NCI-H345 treated with DMSO at 0.1 percent for 48 hours (cell line): ENCODE data around the gene MAPK8IP2.

ENCODE experiments used
- DNase-seq: peaks from one replicate; lab custom pipeline; 2025; ENCODE audit not compliant: unreplicated experiment; lab: John Stamatoyannopoulos, UW

MAPK8IP2 gene

DNA sequence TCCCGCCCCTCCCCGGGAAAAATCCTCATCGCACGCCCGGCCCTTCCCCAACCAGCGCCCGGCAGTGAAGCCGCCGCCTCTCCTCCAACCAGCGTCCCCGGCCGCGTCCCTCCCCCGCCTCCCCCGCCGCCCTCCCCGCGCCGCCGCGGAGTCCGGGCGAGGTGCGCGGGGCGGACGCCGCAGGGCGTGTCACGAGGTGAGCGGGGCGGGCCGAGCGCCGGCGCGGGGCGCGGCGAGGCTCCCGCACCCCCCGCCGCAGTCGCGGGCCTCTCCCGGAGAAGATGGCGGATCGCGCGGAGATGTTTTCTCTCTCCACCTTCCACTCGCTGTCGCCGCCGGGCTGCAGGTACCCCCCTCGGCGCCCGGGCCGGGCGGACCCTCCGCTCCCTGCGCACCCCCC, at the start of gene MAPK8IP2:
Gene MAPK8IP2 (plus strand): TSS at position 256 of the 400 bp plus-strand sequence. CDS start 26 bp downstream, at position 282.
- DNase-seq: no peak

DNA sequence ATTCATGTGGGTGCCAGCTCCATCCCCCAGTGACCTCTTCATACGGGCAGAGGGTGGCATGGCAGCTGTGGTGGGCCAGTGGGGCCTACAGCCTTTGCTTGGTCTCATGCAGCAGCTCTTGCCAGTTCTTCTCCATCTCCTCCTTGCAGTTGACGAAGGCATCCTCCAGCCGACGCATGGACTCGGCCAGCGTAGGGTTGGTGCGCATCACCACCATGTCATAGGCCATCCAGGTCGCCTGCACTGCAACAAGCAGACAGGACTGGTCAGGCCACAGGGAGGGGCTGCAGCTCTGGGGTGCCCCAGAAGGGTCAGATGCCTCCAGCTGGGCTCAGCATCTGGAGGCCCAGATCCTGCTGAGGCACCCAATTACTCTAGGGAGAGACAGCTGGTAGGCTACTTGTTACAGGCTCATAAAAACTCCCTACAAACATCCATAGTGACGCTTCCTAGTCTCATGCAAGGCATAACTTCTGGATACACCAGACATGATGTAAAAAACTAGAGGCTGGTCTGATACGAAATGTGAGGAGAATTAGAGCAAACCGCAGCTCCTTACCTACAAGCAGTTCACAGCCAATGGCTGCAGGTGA, 49.3 kb upstream of the MAPK8IP2 start:
- no peak for DNase-seq

DNA sequence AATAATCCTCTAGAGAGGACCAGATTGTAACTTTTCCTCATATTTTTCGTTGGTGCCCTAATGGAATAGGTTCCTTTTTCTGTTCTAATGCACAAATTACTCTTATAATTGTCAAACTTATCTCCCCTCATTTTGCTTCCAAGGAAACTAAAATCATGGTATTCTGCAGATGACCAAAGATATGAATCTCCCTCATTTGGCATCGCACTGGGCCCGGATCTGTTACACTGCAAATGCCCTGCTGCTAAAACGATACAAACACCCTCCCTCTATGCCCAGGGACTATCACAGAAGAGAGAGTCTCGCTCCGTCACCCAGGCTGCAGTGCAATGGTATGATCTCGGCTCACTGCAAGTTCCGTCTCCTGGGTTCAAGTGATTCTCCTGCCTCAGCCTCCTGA, 47.3 kb upstream of the MAPK8IP2 start:
- DNase-seq: no peak

DNA sequence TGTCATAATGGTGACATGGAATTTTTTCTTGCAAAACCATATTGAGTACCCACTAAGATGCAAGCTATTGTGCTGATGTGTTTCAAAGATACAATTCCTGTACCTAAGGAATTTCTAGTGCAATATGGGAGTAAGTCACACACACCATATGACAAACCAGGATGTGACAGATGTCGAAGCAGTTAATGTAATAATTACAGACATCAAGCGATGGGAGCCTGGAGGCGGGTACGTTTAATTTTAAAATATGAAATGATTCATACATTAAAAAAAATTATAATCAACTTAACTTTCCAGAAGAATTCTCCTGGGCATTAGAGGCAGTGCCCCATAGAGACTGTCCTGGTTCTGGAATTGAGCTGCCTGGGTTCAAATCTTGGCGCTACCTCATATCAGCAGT, 43.9 kb upstream of the MAPK8IP2 start:
- no peak for DNase-seq

DNA sequence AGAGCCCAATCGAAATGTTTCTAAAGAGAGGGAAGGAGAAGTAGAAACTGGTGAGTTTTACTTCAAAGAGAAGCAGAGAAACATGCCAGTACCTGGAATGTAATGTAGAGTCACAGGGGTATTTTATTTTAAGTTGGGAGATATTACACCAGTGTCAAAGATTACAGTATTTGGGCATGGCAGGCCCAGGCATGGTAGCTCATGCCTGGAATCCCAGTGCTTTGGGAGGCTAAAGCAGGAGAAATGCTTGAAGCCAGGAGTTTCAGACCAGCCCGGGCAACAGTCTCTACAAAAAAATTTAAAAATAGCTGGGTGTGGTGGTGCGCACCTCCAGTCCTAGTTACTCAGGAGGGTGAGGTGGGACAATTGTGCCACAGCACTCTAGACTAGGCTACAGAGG, 40.6 kb upstream of the MAPK8IP2 start:
- no peak for DNase-seq

DNA sequence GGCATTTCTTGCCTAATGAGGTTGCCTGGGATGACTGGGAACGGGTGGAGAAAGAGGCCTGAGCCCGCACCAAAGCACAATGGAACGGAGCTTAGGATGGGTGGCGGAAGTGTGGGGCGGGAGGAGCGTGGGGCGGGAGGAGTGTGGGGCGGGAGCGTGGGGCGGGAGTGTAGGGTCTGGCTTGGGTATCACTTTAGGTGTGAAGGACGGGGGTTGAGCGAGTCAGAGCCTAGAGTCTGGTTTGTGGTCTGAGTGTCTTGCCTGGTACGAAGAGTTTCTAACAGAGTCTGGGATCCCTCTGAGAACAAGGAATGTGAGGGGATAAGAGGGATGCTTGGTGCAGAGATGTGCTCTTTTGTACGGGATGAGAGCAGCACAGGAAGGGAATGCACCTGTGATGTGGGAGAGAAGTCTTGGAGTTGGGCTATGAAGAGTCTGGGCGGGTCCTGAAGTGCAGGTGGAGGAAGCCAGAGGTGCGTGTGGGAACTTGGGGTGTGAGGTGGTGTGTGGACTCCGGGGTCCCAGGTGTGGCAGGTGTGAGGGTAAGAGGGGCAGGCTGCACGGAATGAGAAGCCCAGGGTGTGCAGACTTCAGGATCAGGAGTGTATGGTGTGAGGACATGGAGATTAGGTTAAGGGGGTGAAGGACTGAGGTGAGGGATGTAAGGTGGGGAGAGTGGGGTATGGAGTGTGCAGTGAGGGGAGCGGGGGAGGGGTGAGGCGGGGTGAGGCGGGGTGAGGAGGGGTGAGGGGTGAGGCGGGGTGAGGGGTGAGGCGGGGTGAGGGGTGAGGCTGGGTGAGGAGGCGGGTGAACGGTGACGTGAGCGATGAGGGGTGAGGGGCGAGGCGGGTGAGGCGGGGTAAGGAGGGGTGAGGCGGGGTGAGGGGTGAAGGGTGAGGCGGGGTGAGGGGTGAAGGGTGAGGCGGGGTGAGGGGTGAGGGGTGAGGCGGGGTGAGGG, 38.9 kb upstream of the MAPK8IP2 start:
- no peak for DNase-seq

DNA sequence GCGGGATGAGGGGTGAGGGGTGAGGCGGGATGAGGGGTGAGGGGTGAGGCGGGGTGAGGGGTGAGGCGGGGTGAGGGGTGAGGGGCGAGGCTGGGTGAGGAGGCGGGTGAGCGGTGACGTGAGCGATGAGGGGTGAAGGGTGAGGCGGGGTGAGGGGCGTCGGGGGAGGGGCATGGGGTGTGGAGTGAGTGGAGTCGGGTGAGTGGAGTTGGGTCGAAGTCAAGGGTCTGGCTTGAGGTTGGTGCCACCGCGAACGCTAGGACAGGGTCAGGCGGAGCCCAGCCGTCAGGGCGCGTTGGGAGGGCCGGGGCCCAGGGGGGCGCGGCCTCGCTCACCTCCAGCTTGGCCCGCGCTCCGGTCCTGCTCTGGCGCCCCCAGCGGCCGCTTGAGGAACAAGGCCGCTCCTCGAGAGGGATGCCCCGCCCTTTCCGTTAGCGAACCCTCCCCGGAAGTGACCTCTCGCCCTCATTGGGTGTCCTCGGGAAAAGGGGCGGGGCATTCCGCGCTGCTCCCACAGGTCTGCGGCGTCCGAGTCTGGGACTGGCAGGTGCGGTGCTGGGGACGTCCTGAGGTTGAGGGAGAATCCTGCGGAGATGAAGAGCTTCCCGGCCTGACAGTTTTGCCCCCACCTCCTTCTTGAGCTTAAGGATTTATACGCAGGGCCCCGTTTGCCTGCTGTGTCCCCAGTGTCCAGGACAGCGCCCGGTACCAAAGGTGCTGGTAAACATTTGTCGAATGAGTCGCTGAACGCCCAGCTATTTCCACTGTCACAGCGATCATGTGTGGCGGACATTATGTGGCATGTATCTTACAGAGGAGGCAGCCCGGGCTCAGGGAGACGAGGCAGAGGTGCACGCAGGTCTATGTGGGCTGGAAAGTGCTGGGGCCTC, 37.8 kb upstream of the MAPK8IP2 start, which contains the start of gene SYCE3:
Gene SYCE3 (minus strand): TSS at position 397 of the 890 bp plus-strand sequence. CDS start 6,514 bp downstream, outside the sequence.
- peak; percentile 79 for DNase-seq

DNA sequence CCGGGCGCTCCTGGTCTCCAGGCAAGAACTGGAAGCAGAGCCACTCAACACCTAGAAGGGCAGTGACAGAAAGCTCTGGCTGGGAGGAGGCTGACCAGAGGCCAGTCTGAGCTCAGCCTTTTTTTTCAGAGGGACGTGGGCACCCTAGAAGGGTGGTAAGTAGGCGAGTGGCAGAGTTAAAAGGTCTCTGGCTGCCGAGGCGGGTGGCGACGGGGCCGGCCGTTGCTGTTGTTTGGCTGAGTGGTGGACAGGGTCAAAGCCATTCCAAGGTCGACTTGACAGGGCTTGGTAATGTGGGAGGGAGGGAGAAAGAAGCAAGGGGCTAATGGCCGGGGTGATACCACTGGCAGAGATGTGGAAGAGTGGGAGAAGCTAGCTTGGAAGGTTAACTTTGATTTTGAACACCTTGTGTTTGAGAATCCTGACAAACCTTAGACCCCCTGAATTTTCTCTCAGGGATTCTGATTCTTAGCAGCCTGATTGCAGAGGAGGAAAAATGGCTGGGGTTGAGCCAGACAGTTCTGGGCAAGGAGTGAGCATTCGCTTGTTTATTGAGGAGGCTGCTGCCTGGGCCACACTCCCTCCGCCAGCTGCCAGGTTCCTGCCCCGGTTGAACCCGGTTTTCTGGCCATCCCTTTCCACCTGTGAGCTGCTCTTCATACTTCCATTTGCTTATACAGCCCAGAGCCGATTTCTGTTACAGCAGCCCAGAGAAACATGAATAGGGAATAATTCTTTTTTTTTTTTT, 37.0 kb upstream of the MAPK8IP2 start:
- no peak for DNase-seq

DNA sequence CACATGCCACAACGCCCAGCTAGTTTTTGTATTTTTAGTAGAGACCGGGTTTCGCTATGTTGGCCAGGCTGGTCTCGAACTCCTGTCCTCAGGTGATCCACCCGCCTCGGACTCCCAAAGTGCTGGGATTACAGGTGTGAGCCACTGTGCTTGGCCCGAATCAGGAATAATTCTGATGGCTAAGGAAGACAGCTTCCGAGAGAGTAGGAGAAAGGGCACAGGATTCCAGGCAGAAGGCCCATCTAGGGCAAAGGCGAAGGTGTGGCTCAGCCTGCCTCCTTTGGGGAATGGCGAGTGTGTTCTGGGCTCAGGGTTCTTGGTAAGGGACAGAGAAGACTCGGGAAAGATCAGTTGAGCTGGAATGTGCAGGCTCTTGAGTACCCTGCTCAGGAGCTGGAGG, 36.3 kb upstream of the MAPK8IP2 start:
- no peak for DNase-seq

DNA sequence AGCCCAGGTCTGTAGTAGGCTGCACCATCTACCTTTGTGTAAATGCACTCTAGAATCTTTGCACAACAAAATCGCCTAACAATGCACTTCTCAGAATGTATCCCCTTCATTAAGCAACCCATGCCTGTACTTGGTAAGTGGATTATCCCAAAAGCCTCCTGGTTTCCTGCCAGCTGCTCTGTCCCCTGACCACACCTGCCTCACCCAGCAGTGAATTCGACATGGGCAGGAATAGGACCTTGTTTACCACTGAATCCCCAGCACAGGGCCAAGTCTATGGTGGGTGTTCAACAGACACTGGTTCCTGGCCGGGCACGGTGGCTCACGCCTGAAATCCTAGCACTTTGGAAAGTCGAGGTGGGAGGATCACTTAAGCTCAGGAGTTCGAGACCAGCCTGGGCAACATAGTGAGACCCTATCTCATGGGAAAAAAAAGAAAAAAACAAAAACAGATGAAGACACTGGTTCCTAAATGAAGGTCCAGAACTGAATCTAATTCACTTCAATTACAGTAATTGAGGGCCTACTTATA, 32.8 kb upstream of the MAPK8IP2 start:
- DNase-seq: no peak

DNA sequence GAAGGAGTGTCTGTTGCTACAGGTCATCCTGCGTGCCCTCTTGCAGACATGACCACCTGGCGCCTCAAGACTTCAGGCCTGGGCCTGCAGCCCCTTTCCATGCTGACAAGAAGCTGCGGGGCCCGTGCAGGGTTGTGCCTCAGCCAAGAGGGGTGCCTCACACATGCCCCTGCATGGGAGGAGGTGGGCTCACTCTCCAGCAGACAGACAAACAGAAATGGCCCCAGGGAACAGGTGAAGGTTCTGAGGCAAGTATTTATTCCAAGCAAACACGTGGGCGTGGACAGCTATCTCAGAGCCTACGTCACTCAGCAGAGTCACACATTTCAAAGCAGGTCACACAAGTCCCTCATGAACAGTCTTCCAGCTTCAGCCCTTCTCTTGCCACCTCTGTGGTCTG, 32.0 kb upstream of the MAPK8IP2 start:
- DNase-seq: no peak

DNA sequence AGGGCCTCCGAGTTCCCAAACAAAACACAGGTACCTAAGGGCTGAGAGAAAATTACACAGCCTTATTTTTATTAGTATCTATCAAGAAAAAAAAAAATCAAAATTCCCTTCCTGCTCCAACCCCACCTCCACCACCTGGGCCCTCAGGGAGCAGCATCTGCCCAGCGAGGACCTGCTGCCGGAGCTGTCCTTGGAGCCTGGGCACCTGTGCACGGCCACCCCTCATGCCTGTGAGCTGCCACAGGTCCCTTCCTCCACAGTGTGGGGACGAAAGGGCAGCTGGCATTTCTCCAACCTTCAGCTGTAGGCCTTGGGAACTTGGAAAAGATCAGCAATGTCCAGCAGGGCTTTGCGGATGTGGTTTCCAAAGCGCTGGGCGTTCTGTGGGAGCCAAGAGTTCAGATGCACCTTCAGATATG, 31.5 kb upstream of the MAPK8IP2 start:
- DNase-seq: no peak

DNA sequence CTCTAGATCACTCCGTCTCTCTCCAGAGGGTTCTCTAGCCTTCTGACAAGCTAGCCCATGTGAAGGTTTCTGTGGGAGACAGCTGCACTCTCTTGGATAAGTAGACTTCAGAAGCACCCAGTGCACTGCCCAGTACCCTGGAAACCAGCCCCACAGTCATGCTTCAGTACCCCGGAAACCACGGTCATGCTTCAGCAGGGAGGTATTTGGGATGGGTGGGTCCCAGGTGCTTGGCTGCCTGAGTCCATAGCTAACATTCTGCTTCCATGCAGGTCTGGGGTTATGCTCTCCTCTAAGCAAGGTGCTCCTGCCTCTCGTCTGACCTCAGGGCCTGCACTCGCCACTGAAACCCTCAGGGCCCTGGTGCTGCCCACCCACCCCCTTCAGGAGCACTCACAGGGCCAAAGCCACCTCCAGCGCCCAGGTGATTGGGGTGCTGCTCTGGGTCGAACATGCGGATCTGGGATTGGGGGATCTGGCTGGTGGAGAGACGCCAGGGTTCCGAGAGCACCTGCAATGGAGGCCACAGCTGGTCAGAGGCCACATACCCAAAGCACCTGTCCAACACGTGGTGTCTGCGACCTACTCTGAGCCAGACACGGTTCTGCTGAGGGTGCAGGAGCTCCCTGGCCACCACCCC, 30.6 kb upstream of the MAPK8IP2 start:
- no peak for DNase-seq

DNA sequence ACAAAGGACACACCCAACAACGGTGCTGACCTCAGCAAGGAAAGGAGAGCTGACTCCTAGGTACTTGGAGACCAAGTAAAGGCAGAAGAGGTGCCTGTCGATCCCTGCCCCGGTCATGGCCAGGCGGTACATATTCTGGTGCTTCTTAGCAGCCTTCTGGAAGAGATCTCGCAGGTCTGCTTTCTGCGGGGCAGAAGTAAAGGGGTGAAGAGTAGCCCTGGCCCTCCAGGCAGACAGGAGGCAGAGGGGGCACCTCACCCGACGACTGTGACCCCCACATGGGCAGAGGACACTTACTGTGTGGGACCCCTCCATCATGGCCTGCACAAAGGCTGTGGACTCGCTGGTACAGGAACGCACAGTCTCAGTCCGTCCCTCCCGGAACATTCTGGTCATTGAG, 29.7 kb upstream of the MAPK8IP2 start:
- DNase-seq: no peak

DNA sequence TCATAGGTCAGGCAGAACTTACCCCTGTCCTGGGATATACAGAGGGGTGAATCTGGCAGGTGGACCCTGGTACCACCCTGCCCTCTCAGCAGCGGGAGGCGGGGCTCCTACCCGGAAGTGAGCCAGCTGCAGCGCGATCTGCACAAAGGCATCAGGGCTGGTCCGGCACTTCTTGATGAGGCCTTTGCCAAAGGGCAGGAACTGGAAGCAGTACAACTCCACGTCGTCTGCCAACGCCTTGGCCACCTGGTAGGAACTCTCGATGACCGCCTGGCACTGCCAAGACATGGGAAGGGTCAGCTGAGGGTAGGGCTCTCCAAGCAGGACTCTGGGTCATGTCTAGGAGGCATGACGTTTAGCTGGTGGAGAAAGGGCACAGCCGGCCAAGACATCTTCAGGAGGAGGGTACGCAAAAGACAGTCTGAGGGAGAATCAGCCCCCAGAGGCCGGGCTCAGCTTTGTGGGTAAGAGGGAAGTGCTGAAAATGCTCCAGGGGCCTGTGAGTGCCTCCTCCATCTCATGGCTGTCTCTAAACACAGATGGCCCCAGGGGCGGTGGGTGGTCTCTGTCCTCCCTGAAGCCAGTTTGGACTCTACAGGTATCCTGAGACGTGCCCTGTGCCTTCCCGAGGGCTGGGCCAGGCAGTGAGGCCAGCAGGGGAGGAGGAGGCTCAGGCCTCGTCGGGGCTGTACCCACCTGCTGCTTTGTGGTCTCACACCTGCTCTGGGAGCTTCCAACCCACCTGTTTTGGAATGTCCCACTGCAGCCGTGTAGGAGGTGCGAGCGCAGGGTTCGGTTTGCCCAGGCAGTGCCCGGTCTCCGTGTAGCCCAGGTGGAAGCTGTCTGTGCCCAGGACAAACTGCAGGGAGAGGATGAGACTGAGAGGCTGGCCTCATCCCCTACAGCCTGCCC, 29.1 kb upstream of the MAPK8IP2 start:
- no peak for DNase-seq

DNA sequence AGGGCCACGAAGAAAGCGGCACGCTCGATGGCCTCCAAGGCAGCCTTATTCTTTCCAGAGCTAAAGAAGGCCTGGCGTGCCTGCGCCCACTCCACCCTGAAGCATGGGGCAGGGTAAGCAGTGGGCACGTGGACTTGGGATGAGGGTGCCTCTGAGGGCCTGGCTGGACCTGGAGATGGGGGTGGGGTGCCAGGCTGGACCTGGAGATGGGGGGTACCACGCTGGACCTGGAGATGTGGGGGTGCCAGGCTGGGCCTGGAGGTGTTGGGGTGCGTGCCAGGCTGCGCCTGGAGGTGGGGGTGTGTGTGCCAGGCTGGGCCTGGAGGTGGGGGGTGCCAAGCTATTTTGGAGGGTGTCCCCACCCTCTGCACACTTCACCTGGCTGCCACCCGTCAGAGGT, 27.6 kb upstream of the MAPK8IP2 start:
- no peak for DNase-seq

DNA sequence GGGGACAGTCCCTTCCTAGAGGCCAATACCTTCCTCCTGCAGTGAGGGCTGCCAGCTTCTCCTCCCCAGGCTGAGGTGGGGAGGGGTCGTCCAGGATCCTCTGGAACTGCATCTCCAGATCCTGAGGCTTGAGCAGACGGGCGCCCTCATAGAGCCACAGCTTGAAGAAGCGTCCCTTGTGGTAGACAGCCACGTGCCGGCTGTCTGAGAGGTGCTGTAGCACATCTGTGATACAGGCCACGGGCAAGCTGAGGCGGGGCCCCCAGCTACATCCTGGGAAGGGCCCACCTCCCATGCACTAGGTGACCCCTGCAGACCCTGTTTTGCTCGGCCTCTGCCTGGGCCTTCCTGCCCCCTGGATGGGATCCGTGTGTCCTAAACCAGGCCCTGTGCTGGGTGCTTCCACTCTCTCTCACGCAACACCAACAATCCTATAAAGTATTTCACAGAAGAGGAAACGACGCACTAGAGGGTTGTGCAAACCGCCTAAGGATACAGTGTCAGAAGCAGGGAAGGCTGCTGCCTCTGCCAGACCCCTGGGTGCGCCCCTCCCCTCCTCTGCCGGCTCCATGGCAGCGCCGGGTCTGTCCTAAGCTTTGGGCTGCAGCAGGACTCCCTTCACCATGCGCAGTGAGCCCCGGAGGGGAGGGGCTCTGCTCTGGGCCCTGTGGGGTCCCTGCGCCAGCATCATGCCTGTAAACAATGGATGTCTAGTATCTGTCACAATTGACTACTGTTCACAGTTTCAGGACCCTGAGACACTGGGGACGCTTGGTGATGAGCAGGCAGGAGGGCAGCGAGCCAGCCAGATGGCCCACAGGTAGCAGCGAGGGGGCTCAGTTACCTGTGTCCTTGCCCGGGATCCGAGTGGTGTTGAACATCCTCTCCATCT, 26.9 kb upstream of the MAPK8IP2 start:
- DNase-seq: no peak

DNA sequence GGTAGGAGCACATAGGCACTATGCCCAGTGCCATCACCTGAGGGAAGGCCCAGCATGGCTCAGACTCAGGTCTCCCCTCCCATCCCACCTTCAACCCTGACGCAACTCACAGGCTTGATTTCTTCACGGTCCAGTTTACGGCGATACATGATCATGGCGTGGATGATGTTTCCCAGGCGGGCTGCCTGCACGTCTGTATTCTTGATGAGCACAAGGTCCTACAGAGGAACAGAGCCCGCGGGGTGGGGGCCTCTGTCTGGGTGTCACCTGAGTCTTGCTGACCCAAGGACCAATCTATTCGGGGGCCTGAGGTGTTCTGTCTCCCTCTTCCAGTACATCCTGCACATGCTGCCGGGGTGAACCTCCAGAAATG, 26.2 kb upstream of the MAPK8IP2 start:
- DNase-seq: no peak
